ENCODE data around the gene API5.

GRCh38 chr11:43298397-43298796 lies 13.4 kb upstream of the API5 start:
- no peak for TF ChIP-seq CTCF (IDR thresholded peaks at IDR 0.05)
- TF ChIP-seq POLR2A (IDR thresholded peaks at IDR 0.05) = no peak

Data from Peyer's patch (tissue), 4 donors.